Bronchial epithelial cell (primary cell): ENCODE data around the gene CDK14. TPM values are rescaled to one million over a fixed set of nuclear protein-coding genes. Genes with fewer than 3 reads are reported as not detected.

ENCODE experiments used
- DNase-seq: peaks from one replicate; pipeline ENCODE4 v3.0.0-alpha.2; 2010; ENCODE audit warnings: low read depth
- FAIRE-seq: peaks from 2 replicates; lab custom pipeline; 2011; peaks lifted over from hg19 to GRCh38; lab: Jason Lieb, UNC
- H3K27me3 ChIP-seq: 2 replicates; pipeline ENCODE4 v1.5.1; 2011; ENCODE audit warnings: low read length; ENCODE audit not compliant: control insufficient read depth, insufficient read depth
- H3K36me3 ChIP-seq: 2 replicates; pipeline ENCODE4 v1.5.1; 2011; ENCODE audit warnings: low read length; ENCODE audit not compliant: control insufficient read depth, insufficient read depth
- H3K4me3 ChIP-seq: 2 replicates; pipeline ENCODE4 v1.5.1; 2011; ENCODE audit warnings: mild to moderate bottlenecking, low read depth, low read length, control low read depth
- CTCF ChIP-seq: IDR thresholded peaks from 2 replicates; pipeline ENCODE4 v1.5.1; 2011; ENCODE audit warnings: mild to moderate bottlenecking, moderate library complexity, low read length, control low read depth, inconsistent platforms; ENCODE audit not compliant: insufficient read depth, severe bottlenecking
- total RNA-seq: library from RNA; depleted of rRNA; stranded (reverse); fragments of >200 nt; gene quantifications from 2 replicates; pipeline ENCODE4 v1.2.1, GENCODE V29; 2014

CDK14 gene
- total RNA-seq, 1 donor from 2014 or later = 8.7 TPM

GRCh38 chr7:90859521-90859920 lies 263.4 kb downstream of the CDK14 start:
- Histone ChIP-seq H3K27me3 (no peaks in the 10 kb centered on the region), H3K4me3 (no peak overlapping the region), H3K36me3 (no peaks in the 10 kb centered on the region)
- DNase-seq (no peak), FAIRE-seq (no peak)
- TF ChIP-seq CTCF = no peak

GRCh38 chr7:90864088-90864487 lies 268.0 kb downstream of the CDK14 start:
- Histone ChIP-seq H3K36me3 (no peaks in the 10 kb centered on the region), H3K4me3 (no peak overlapping the region), H3K27me3 (no peaks in the 10 kb centered on the region)
- FAIRE-seq (no peak), DNase-seq (no peak)
- TF ChIP-seq CTCF = no peak

- no peaks in the 10 kb centered on the region for H3K36me3 ChIP-seq
- FAIRE-seq (no peak), DNase-seq (no peak)
- H3K4me3 ChIP-seq = no peak overlapping the region
- TF ChIP-seq CTCF = no peak
- no peaks in the 10 kb centered on the region for H3K27me3 ChIP-seq
Measured at GRCh38 chr7:90869335-90869734, 273.2 kb downstream of the CDK14 start.

DNA sequence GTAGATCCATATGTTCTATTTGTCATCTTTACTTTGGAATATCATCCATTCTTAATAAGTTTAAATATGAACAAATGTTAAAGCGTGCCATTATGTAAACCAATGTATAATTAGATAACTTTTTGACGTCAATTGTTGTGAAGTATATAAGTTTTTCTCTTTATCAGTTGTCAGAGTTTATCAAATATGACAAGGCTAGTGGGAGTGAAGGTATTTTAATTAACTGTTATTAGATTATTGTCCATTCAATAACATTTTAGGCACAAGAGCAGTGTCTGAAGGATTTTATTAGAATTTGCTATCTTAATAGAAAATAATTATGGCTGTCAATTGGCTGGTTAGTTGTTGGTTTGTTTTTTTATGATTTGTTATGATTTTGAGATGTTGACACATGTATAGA lies 280.6 kb downstream of the CDK14 start:
- H3K36me3 ChIP-seq = no peaks in the 10 kb centered on the region
- DNase-seq (no peak), FAIRE-seq (no peak)
- TF ChIP-seq CTCF = no peak
- no peak overlapping the region for H3K4me3 ChIP-seq
- no peaks in the 10 kb centered on the region for H3K27me3 ChIP-seq

GRCh38 chr7:90877201-90877600 lies 281.1 kb downstream of the CDK14 start:
- no peak for TF ChIP-seq CTCF
- Histone ChIP-seq H3K36me3 (no peaks in the 10 kb centered on the region), H3K4me3 (no peak overlapping the region), H3K27me3 (no peaks in the 10 kb centered on the region)
- DNase-seq (no peak), FAIRE-seq (no peak)

- no peak for FAIRE-seq
- Histone ChIP-seq H3K4me3 (no peak overlapping the region), H3K27me3 (no peaks in the 10 kb centered on the region), H3K36me3 (no peaks in the 10 kb centered on the region)
- DNase-seq = no peak
- TF ChIP-seq CTCF = no peak
Measured at GRCh38 chr7:90879924-90880323, 283.8 kb downstream of the CDK14 start.
